HUDEP-2 (cell line): Measurements from ENCODE around the gene GPS2.

ENCODE experiments used
- DNase-seq, 76 experiments: peaks; one replicate each; lab custom pipeline; 2025; ENCODE audit not compliant: unreplicated experiment in 76 of 76; lab: John Stamatoyannopoulos, UW

Gene GPS2

DNA sequence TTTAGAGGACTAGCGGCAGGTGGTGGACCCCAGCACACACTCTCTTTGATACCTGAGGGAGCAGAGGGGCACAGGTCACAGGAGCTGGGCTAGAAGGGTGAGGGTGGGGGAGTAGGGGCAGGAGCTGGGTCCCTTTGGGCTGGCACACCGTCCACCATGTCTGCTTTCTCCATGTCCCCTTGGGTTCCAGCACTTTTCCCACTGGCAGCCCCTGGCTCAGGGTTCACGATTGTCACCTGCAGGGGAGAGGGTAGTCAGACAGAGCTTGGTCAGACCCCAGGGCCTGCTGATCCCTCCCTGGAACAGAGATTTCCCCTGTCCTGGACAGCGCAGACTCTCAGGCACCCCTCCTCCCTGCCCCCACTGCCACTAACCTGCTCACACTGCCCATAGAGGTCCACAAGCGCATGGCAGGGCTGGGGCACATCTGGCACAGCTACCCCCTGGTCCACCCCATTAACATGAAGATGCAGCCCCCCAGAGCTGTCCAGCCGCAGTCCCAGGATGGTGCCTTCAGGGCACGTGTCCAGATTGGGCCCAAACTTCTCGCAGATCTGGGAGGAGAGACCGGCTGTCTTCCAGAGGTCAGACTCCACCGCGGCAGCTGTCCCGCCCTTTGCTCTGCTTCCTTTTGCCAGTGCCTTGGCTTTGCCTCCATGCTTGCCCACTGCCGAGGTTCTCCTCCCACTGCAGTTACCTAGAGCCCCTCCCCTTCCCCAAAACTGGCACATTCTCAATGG lies 3.1 kb upstream of the GPS2 start:
- no peak for DNase-seq

DNA sequence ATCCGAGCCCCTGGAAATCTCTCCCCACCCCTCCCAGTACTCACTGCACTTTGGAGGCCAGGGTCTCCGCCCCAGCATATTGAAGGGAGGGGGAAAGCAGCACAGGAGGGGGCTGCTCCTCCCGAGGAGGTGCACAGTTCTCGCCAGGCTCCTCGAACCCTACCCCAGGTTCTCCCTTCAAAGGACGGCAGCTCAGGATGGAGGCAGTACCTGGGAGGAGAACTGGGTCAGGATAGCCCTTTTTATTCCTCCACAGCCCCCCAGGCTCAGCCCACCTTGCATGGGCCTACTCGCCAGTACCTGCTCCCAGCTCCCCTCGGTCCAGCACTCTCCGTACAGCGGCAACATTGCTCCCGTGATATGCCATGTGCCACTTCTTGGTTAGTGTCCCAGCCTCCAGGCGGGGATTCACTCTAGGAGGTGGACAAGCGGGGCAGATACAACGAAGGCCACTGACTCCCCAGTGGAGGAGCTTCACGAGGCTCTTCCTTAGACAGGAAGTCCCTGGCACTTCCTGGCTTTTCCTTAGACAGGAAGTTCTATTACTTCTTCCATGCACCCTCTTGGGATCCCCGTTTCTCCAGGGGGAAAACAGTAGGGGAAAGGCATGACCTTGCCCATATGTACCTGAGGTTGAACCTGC lies 2.1 kb upstream of the GPS2 start:
- no peak for DNase-seq

GRCh38 chr17:7315570-7316235 lies 543 bp upstream of the GPS2 start:
- no peak for DNase-seq

GRCh38 chr17:7313890-7314718 lies 1.1 kb downstream of the GPS2 start:
- DNase-seq: peak in 5 of 76 experiments; percentile 13 to 28 (median 23)

GRCh38 chr17:7313088-7313889 lies 1.9 kb downstream of the GPS2 start:
- DNase-seq: peak in 13 of 76 experiments; percentile 8 to 36 (median 20)

- DNase-seq: peak in 1 of 76 experiments; percentile 27
Measured at GRCh38 chr17:7312432-7313087, 2.6 kb downstream of the GPS2 start.

GRCh38 chr17:7311110-7311705 lies 4.0 kb downstream of the GPS2 start:
- no peak for DNase-seq

GRCh38 chr17:7309628-7310027 lies 5.5 kb downstream of the GPS2 start:
- DNase-seq: no peak

GRCh38 chr17:7308625-7309433 lies 6.3 kb downstream of the GPS2 start:
- DNase-seq: peak in 65 of 76 experiments; percentile 32 to 86 (median 69)

DNA sequence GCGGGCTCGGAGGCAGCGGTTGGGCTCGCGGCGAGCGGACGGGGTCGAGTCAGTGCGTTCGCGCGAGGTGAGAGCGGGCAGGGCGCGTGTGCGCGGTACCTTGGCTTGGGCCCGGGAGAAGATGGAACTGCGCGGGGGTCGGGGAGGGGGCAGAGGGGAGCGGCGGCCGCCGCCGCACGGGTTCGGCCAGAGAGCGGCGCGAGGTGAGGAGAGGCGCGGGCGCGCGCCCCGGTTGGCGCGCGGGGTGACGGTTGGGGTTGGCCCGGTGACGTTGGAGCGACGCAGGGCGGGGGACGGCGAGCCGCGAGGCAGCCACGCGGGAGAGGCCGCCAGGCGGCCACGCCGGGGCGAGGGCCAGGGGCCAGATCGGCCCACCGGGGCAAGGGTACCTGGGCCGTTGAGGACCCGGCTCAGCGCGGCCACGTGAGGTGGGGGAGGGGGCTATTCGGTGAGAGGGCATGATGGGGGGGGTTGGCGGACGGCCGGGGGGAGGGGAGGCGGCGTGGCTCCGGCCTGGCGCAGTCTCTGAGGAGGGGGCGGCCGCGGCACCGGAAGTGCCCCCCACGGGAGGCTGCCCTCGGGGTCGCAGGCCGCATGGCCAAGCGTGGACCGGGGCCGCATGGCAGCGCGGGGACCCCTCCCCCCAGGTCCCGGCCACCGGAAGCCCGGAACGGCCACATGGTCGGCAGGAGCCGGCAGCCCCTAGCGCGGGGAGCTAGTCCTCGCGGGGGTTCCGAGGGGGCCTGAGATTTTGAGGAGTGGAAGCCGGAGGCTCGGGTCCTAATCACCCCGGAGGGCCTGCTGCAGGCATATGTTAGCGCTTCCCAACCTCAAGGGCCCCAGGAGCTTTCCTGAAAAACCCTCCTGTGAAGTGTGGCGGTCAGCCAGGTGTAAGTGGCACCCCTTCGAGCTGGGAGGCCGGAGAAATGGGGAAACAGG lies 7.2 kb downstream of the GPS2 start:
- DNase-seq: peak in 35 of 76 experiments; percentile 7 to 62 (median 34)

DNA sequence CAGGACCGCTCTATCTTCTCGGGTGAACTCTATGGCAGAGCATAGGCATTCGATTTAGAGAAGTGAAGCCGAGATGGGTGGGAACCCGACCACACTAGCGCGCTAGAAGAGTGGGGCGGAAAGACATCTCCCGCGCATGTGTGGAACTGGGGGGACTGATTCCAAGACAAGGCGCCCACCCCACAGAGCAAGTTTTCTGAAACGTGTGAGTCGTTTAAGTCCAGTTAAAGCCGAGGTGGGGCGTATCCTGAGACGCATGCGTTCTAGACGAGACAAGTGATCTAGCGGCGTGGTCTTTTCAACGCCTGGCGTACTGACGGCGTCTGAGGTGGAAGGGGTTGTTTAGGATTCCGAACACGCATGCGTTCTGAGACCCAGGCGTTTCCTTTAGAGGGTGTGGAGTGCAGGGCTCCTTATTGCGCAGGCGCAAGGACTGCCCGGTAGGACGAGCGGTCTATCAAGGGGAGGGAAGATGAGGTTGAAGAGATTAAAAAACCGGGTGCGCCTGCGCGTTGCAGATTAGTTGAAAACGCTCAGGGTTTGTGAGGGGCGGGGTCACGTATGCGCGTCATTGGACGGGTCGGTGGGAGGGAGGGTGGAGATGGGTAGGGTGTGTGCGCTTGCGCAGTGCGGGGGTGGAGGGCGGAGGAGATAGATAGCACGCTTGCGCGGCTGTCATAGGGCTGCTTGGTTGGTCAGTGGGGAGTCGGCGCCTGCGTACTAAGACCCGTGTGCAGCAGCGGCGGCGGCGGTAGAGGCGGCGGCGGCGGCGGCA lies 8.1 kb downstream of the GPS2 start, which contains the start of gene EIF5A:
Gene EIF5A (plus strand): TSS at position 718 of the 775 bp plus-strand sequence. CDS start 2,008 bp downstream, outside the sequence.
- peak; percentile 33 to 100 (median 99) for DNase-seq

DNA sequence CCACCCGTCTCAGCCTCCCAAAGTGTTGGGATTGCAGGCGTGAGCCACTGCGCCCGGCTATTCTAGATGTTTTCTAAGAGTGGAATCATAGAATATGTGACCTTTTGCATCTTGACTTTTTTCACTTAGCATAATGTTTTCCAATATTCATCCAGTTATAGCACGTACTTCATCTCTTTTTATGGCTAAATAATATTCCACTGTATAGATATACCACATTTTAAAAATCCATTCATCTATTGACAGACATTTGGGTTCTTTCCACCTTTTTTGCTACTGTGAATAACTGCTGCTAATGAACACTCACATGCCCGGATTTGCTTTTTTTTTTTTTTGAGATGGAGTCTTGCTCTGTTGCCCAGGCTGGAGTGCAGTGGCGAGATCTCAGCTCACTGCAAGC lies 11.0 kb downstream of the GPS2 start:
- no peak for DNase-seq

DNA sequence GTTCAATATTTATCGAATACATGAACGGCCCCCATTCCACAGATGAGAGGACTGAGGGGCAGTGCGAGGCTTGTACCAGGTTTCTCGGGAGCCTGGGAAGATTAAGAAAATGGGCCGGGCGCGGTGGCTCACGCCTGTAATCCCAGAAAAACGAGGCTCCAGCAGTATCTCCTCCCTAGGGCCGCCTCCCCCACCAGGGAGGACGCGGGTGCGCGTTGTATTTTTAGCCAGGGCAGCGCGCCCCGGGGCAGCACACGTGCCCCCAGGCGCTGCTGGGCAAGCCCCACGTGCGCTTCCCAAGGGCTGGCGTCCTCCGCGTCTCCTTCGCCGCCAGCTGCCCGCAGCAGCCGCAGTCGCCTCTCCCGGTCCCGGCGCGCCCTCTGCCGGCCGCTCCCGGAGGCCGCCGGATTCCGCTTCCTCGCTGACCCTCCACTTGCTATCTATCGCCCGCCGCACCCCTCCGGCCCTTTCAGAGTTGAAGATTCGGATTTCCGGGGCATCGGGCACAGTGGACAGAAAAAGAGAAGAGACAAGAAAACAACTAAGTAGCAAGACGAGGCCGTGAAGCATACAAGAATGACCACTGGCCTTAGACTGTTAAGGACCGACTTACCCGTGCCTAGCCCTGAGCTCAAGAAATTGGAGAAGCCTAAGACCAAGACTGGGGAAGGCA lies 18.8 kb downstream of the GPS2 start:
- peak in 64 of 76 experiments; percentile 40 to 90 (median 72) for DNase-seq

DNA sequence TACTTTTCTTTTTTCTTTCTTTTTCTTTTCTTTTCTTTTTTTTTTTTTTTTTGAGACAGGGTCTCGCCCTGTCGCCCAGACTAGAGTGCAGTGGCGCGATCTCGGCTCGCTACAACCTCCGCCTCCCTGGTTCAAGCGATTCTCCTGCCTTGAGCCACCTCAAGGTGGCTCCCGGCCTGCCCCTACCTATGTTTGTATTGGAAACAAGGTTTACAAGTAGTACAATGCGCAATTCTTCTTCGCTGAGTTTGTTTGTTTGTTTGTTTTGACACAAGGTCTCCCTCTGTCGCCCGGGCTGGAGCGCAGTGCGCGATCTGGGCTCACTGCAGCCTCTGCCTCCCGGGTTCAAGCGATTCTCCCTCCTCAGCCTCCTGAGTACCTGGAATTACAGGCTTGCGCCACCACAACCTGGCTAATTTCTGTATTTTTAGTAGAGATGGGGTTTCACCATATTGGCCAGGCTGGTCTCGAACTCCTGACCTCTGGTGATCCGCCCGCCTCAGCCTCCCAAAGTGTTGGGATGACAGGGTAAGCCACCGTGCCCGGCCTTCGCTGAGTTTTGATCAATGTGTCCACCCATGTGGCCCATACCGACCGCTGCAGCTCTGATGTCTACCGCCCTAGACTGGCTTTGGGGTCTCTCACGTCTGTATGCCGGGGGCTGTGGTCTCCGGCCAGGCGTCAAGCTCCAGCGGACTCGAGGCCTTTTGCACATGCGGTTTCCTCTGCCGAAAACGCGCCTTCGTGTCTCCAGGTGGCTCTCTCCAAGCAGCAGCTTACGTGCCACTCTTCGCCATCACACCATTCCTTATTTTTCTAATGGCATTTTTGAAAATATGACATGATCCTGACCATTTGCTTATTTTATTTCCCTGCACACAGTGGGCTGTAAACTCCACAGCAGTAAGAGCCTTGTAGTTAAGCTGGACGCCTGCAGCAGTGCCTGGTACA lies 19.7 kb downstream of the GPS2 start:
- DNase-seq: peak in 12 of 76 experiments; percentile 6 to 51 (median 32)
